ENCODE data around the gene ADISSP.

GRCh38 chr20:3766422-3767109 is 987 bp downstream of the ADISSP start:
- TF ChIP-seq CTCF (IDR thresholded peaks at IDR 0.05; ENCODE audit: control extremely low read depth in 1 of 3, insufficient read depth in 1 of 3, low read depth in 1 of 3, low read length in 3 of 3) (no peak), CEBPB (IDR thresholded peaks at IDR 0.05; ENCODE audit: low read depth, low read length) (no peak), POLR2A (IDR thresholded peaks at IDR 0.05; ENCODE audit: control extremely low read depth in 1 of 2, low read depth in 2 of 2, low read length in 2 of 2) (no peak), BRCA1 (IDR thresholded peaks at IDR 0.05; ENCODE audit: low read depth, low read length) (no peak), JUN (IDR thresholded peaks at IDR 0.05; ENCODE audit: low read depth, low read length) (no peak), EGR1 (IDR thresholded peaks at IDR 0.05; ENCODE audit: borderline replicate concordance, low read depth, low read length) (no peak), ASH2L (IDR thresholded peaks at IDR 0.05; ENCODE audit: low read length) (no peak), EP300 (IDR thresholded peaks at IDR 0.05; ENCODE audit: borderline replicate concordance in 1 of 2, low read depth in 2 of 2, low read length in 2 of 2) (no peak), PHF8 (conservative IDR thresholded peaks at IDR 0.05; ENCODE audit: low read depth, low read length) (no peak), SP2 (IDR thresholded peaks at IDR 0.05; ENCODE audit: low read length) (no peak), RBBP5 (IDR thresholded peaks at IDR 0.05; ENCODE audit: borderline replicate concordance, low read depth, low read length) (no peak), RAD21 (IDR thresholded peaks at IDR 0.05 in 1 of 2, conservative IDR thresholded peaks at IDR 0.05 in 1 of 2; ENCODE audit: low read depth in 2 of 2, low read length in 2 of 2) (no peak), E2F6 (IDR thresholded peaks at IDR 0.05) (no peak), RNF2 (IDR thresholded peaks at IDR 0.05; ENCODE audit: borderline replicate concordance, low read depth, low read length, missing control alignments, poor library complexity, severe bottlenecking) (no peak)
